HL-60 (cell line): Measurements from ENCODE around the gene GTPBP6.

ENCODE experiments used
- CTCF ChIP-seq: IDR thresholded peaks from one replicate; pipeline ENCODE4 v1.5.1; 2011; ENCODE audit warnings: low read length, control low read depth, inconsistent platforms; ENCODE audit not compliant: insufficient read depth
- POLR2AphosphoS5 ChIP-seq: IDR thresholded peaks from 2 replicates; pipeline ENCODE4 v1.6.1; 2012; ENCODE audit warnings: low read depth
- TF ChIP-seq, protein P1 (sequence below): IDR thresholded peaks from 2 replicates; pipeline ENCODE4 v1.6.1; 2012; ENCODE audit warnings: low read depth; ENCODE audit not compliant: insufficient replicate concordance

DNA sequence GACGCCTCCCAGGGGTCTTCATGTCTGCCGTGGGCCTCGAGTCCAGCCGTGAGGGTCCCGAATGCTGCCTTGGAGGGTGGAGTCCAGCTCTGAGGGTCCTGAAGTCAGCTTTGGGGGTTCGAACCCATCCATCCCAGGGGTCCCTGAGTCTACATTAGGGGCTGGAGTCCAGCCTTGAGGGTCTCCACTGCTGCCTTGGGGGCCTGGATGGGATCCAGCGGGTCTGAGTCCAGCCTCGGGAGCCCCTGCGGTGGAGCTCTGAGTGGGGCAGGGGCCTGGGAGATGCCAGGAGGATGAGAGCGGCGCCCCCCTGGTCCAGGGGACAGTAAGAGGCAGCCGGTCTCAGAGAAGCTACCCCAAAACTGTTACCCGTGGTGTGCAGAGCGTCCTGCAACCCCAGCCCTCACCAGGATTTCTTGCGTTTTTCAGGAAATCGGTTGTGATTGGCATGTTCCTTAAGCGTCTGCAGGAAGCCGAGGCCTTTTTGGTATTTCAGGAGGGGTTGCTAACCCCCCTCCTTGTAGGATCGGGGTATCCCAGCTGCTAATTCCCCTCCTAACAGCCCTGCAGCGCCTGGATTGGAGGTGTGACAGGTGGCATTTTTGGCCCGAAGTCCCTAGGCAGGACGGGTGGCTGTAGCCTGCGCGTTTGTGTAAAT lies 1.7 kb upstream of the GTPBP6 start:
- TF ChIP-seq CTCF, result no peak
- TF ChIP-seq POLR2AphosphoS5, result no peak
- TF ChIP-seq, protein P1, sequence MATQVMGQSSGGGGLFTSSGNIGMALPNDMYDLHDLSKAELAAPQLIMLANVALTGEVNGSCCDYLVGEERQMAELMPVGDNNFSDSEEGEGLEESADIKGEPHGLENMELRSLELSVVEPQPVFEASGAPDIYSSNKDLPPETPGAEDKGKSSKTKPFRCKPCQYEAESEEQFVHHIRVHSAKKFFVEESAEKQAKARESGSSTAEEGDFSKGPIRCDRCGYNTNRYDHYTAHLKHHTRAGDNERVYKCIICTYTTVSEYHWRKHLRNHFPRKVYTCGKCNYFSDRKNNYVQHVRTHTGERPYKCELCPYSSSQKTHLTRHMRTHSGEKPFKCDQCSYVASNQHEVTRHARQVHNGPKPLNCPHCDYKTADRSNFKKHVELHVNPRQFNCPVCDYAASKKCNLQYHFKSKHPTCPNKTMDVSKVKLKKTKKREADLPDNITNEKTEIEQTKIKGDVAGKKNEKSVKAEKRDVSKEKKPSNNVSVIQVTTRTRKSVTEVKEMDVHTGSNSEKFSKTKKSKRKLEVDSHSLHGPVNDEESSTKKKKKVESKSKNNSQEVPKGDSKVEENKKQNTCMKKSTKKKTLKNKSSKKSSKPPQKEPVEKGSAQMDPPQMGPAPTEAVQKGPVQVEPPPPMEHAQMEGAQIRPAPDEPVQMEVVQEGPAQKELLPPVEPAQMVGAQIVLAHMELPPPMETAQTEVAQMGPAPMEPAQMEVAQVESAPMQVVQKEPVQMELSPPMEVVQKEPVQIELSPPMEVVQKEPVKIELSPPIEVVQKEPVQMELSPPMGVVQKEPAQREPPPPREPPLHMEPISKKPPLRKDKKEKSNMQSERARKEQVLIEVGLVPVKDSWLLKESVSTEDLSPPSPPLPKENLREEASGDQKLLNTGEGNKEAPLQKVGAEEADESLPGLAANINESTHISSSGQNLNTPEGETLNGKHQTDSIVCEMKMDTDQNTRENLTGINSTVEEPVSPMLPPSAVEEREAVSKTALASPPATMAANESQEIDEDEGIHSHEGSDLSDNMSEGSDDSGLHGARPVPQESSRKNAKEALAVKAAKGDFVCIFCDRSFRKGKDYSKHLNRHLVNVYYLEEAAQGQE, result no peak
